ENCODE measurements around the gene EMP3. TPM values are rescaled to one million over a fixed set of nuclear protein-coding genes. Genes with fewer than 3 reads are reported as not detected.
A peak's percentile ranks its signal among the peaks of the same experiment; 100 is the strongest.

The EMP3 gene
- total RNA-seq, 4 donors from 2014 or later: 36.3 to 74.2 (median 56.5) TPM

DNA sequence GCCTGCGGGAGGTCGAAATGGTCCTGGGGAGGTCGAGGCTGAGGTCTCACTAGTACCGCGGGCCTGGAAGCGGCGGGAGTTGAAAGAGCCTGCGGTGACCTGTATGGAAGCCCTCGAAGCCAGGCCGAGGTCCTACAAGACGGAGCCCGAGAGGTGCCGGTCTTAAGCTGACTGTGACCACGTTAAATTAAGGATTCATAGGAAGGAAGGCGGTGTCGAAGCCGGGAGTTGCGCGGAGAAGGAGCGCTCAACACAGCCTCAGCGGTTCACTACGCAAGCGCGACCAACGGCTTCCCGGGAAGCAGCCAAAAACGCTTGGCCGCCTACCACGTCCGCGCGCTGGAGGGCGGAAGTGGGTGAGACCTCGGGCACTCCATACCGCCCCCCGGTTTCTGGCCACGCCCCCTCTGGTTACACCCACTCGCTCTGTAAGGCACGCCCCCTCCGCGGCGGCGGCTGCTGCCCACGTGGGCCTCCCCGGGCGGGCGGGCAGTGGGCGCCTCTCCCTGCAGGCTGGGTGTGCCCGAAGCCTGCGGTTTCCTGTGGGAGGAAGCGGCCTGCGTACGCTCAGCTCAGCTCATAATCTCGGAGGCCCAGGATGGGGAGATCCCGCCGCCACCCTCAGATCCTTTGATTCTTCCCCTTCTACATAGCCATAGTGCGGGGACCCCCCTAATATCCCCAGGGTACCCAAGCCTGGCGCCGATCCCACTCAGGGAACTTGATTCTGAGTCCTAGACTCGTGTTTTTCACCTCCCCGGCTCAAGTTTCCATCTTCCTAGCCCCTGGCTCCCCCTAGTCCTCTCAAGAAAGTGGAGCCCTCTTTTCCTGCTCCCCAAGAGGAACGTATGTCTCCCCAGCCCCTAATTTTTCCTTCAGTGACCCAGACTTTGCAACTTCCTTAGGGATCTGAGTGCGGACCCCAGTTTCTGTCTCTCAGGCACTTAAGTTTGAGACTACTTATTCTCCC lies 3.4 kb upstream of the EMP3 start:
- WGBS, 2 donors (ENCODE audit: low coverage in 1 of 2): 11 to 21% methylated on average over 2 to 9 of the region's 63 CpGs
- H3K27ac ChIP-seq: peak overlapping the region; percentile 84 to 98 (median 96)
- TF ChIP-seq EP300 (IDR thresholded peaks at IDR 0.05) (no peak), POLR2AphosphoS5 (IDR thresholded peaks at IDR 0.05) (peak; percentile 77), POLR2A (IDR thresholded peaks at IDR 0.05) (peak; percentile 56 to 59)
- TF ChIP-seq, protein P1, sequence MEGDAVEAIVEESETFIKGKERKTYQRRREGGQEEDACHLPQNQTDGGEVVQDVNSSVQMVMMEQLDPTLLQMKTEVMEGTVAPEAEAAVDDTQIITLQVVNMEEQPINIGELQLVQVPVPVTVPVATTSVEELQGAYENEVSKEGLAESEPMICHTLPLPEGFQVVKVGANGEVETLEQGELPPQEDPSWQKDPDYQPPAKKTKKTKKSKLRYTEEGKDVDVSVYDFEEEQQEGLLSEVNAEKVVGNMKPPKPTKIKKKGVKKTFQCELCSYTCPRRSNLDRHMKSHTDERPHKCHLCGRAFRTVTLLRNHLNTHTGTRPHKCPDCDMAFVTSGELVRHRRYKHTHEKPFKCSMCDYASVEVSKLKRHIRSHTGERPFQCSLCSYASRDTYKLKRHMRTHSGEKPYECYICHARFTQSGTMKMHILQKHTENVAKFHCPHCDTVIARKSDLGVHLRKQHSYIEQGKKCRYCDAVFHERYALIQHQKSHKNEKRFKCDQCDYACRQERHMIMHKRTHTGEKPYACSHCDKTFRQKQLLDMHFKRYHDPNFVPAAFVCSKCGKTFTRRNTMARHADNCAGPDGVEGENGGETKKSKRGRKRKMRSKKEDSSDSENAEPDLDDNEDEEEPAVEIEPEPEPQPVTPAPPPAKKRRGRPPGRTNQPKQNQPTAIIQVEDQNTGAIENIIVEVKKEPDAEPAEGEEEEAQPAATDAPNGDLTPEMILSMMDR (IDR thresholded peaks at IDR 0.05): peak in 2 of 4 experiments; percentile 23 to 40
- H3K4me1 ChIP-seq: peaks cover 0 to 64% (median 38%) of the 10 kb centered on the region in 3 donors
- H3K36me3 ChIP-seq: no peaks in the 10 kb centered on the region
- H3K9me3 ChIP-seq: no peaks in the 10 kb centered on the region
- no peaks in the 10 kb centered on the region for H3K27me3 ChIP-seq
- peak; percentile 87 for ATAC-seq
- H3K4me3 ChIP-seq: peak overlapping the region; percentile 25 to 58

DNA sequence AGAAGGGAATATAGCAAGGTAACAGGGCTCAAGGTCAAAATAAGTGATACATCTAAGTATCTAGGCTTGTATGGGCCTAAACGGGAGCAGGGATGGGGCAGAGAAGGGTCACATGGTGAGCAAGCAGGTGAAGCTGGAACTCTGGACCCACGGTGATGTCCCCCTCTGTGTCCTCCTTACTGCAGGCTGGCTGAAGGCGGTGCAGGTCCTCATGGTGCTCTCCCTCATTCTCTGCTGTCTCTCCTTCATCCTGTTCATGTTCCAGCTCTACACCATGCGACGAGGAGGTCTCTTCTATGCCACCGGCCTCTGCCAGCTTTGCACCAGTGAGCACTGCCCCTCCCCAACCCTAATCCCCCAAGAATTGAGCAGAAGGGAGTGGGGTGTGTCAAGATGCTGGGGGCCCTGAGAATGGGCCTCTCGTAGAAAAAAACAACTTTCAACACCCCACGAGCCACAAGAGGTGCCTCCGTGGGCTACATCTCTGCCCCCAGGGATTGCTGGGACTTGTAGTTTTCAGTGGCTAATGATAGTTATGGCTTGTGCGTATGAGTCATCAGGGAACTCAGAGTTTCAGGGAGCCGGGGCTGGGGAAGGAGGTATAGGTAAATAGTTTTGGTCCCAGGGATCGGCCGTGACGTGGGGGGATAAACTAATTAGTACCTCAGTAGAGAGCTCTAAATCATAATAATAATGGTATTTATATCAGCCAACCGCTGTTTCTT lies 4.0 kb downstream of the EMP3 start:
- H3K4me3 ChIP-seq: no peak overlapping the region
- no peak for ATAC-seq
- WGBS, 2 donors (ENCODE audit: low coverage in 1 of 2): 60 to 62% methylated on average over 7 to 14 of the region's 15 CpGs
- H3K4me1 ChIP-seq: peaks cover 0 to 92% (median 40%) of the 10 kb centered on the region in 3 donors
- H3K27me3 ChIP-seq: no peaks in the 10 kb centered on the region
- no peaks in the 10 kb centered on the region for H3K9me3 ChIP-seq
- TF ChIP-seq POLR2A (IDR thresholded peaks at IDR 0.05) (no peak), EP300 (IDR thresholded peaks at IDR 0.05) (no peak), POLR2AphosphoS5 (IDR thresholded peaks at IDR 0.05) (no peak)
- TF ChIP-seq, protein P1 (IDR thresholded peaks at IDR 0.05): no peak
- H3K27ac ChIP-seq: peak overlapping the region in 3 of 4 donors; percentile 77 to 86 (median 78)
- peaks cover 0 to 37% of the 10 kb centered on the region in 2 donors for H3K36me3 ChIP-seq

DNA sequence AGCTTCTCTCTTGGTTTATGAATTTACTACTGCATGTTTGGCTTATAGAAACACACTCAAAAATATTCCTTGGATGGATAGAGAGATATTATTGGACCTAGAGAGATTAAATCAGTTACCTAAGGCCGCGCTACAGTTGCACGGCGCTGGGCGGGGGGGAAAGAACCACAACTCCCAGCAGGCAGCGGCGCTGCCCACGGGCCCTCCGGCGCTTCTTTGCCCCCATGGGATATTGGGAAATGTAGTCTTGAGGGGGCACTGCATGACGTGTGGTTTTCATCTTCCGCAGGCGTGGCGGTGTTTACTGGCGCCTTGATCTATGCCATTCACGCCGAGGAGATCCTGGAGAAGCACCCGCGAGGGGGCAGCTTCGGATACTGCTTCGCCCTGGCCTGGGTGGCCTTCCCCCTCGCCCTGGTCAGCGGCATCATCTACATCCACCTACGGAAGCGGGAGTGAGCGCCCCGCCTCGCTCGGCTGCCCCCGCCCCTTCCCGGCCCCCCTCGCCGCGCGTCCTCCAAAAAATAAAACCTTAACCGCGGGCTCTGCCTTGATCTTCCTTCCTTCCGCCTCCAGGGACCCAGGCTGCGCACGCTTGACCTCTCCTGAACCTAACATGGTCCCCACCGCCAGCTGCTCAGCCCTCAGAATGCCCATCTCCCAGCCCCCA lies 4.8 kb downstream of the EMP3 start:
- no peak for ATAC-seq
- H3K4me1 ChIP-seq: peaks cover 0 to 84% (median 35%) of the 10 kb centered on the region in 3 donors
- H3K9me3 ChIP-seq: no peaks in the 10 kb centered on the region
- TF ChIP-seq, protein P1 (IDR thresholded peaks at IDR 0.05): no peak
- TF ChIP-seq EP300 (IDR thresholded peaks at IDR 0.05) (no peak), POLR2AphosphoS5 (IDR thresholded peaks at IDR 0.05) (no peak), POLR2A (IDR thresholded peaks at IDR 0.05) (no peak)
- H3K36me3 ChIP-seq: peaks cover 0 to 37% of the 10 kb centered on the region in 2 donors
- H3K4me3 ChIP-seq: peak overlapping the region in 1 of 2 donors; percentile 45
- WGBS, 2 donors (ENCODE audit: low coverage in 1 of 2): 20 to 34% methylated on average over 11 to 19 of the region's 41 CpGs
- H3K27me3 ChIP-seq: no peaks in the 10 kb centered on the region
- H3K27ac ChIP-seq: peak overlapping the region in 3 of 4 donors; percentile 77 to 86 (median 78)

DNA sequence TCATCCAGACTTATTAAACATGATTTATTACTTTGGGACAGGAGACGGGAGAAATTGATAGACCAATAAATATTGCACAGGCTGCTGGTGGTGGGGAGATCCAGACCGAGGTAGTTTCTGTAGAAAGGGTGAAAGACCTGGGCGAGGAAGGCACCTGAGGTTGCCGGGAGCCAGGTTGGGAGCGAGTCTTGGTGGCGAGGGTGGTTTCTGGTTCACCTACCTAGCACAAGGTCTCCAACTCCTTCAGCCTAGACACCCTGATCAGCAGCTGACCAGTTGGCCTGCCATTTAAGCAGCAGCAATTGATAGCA lies 7.0 kb downstream of the EMP3 start:
- Histone ChIP-seq H3K36me3 (peaks cover 0 to 37% of the 10 kb centered on the region in 2 donors), H3K4me3 (peak overlapping the region in 1 of 2 donors; percentile 44), H3K27me3 (no peaks in the 10 kb centered on the region), H3K27ac (peak overlapping the region; percentile 25 to 88 (median 86)), H3K9me3 (no peaks in the 10 kb centered on the region), H3K4me1 (peaks cover 0 to 66% (median 21%) of the 10 kb centered on the region in 3 donors)
- WGBS, 2 donors (ENCODE audit: low coverage in 1 of 2): 27 to 29% methylated on average over 2 to 6 of the region's 6 CpGs
- no peak for ATAC-seq
- TF ChIP-seq POLR2AphosphoS5 (IDR thresholded peaks at IDR 0.05) (no peak), EP300 (IDR thresholded peaks at IDR 0.05) (no peak), POLR2A (IDR thresholded peaks at IDR 0.05) (no peak)
- TF ChIP-seq, protein P1 (IDR thresholded peaks at IDR 0.05): no peak

All from gastroesophageal sphincter (tissue), 4 donors.